ENCODE results near the gene EVL.

The EVL gene

DNA sequence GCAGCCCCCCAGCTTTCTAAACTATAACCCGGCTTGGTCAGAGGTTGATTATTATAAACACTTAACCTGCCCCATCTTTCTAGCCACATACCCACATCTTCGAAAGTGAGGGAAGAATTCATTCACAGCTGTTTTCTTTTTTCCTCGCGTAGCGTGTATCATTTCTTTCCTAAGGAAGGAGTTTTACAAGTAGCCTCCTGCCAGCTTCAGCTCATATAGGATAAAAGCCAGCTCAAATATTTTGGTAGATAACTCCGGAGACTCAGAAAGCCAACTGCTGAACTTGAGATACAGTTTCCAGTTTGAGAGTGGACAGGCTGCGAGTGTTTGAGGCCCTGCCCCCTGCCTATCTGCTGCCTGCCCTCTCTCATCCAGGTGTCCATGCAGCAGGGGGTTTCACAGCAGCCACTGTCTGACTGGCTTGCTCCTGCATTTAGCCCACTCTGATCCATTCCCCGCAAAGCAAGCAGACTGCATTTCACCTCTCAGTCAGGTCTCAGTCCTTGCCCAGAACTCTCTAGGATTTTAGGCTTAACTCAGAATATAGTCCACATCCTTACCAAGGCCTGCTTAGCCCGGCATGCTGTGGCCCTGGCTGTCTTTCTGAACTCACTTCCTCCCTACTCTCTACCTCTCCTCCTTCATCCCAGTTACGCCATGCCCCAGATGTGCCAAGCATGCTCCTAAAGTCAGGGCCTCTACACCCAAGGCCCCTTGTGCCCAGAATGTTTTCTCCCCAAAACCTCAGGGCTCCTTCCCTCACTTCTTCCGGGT is 46.9 kb downstream of the EVL start:
- H3K4me3 ChIP-seq (replicated peaks; ENCODE audit: insufficient read depth, low read length) = no peak overlapping the region
- no peak overlapping the region for H3K27ac ChIP-seq (replicated peaks)
- H3K27me3 ChIP-seq (ENCODE audit: insufficient read depth, poor library complexity, severe bottlenecking) = no peaks in the 10 kb centered on the region
- TF ChIP-seq, protein P1, sequence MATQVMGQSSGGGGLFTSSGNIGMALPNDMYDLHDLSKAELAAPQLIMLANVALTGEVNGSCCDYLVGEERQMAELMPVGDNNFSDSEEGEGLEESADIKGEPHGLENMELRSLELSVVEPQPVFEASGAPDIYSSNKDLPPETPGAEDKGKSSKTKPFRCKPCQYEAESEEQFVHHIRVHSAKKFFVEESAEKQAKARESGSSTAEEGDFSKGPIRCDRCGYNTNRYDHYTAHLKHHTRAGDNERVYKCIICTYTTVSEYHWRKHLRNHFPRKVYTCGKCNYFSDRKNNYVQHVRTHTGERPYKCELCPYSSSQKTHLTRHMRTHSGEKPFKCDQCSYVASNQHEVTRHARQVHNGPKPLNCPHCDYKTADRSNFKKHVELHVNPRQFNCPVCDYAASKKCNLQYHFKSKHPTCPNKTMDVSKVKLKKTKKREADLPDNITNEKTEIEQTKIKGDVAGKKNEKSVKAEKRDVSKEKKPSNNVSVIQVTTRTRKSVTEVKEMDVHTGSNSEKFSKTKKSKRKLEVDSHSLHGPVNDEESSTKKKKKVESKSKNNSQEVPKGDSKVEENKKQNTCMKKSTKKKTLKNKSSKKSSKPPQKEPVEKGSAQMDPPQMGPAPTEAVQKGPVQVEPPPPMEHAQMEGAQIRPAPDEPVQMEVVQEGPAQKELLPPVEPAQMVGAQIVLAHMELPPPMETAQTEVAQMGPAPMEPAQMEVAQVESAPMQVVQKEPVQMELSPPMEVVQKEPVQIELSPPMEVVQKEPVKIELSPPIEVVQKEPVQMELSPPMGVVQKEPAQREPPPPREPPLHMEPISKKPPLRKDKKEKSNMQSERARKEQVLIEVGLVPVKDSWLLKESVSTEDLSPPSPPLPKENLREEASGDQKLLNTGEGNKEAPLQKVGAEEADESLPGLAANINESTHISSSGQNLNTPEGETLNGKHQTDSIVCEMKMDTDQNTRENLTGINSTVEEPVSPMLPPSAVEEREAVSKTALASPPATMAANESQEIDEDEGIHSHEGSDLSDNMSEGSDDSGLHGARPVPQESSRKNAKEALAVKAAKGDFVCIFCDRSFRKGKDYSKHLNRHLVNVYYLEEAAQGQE (IDR thresholded peaks at IDR 0.05; ENCODE audit: insufficient replicate concordance, low read depth) = no peak
- TF ChIP-seq GABPA (IDR thresholded peaks at IDR 0.05; ENCODE audit: low read depth) = no peak
- TF ChIP-seq, protein P2, sequence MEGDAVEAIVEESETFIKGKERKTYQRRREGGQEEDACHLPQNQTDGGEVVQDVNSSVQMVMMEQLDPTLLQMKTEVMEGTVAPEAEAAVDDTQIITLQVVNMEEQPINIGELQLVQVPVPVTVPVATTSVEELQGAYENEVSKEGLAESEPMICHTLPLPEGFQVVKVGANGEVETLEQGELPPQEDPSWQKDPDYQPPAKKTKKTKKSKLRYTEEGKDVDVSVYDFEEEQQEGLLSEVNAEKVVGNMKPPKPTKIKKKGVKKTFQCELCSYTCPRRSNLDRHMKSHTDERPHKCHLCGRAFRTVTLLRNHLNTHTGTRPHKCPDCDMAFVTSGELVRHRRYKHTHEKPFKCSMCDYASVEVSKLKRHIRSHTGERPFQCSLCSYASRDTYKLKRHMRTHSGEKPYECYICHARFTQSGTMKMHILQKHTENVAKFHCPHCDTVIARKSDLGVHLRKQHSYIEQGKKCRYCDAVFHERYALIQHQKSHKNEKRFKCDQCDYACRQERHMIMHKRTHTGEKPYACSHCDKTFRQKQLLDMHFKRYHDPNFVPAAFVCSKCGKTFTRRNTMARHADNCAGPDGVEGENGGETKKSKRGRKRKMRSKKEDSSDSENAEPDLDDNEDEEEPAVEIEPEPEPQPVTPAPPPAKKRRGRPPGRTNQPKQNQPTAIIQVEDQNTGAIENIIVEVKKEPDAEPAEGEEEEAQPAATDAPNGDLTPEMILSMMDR (IDR thresholded peaks at IDR 0.05; ENCODE audit: insufficient read depth, low read length) = no peak
- TF ChIP-seq POLR2AphosphoS5 (IDR thresholded peaks at IDR 0.05; ENCODE audit: low read depth) = no peak
- TF ChIP-seq SPI1 (IDR thresholded peaks at IDR 0.05; ENCODE audit: borderline replicate concordance, low read depth) = no peak; the same call in 1 of the 2 replicates
- peak in 1 of 2 experiments; percentile 12 for DNase-seq (ENCODE audit: low read depth in 1 of 2, low spot score in 1 of 2)

DNA sequence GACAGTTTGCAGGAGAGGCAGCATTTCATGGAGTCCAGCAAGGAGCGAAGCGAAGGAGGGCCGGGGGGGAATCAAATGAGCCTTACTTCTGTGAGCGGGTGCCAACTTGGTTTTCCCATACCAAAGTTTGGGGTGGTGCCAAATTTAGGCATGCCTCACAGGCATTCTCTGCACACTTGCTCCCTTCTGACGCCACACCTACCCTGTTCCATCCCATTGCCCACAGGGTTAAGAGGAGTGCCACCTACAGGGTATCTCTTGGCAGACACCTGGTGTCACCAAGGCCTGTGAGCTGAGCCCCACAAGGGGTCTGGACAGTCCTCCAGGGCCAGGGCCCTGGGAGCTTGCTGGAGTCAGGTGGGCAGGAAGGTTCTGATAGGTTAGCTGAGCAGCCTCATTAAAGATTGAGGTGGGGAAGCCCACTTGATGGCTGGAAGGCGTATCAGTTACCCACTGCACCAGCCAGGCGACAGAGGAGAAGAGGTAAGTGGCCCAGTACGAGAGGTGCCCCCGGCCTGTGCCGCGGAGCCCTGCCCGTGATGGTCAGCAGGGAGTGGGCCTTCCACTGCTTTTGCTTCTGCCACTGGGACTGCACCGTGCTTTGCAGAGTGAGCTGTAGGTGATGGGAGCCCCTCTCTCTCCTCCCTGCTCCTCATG is 49.0 kb downstream of the EVL start:
- no peak for DNase-seq (ENCODE audit: low read depth in 1 of 2, low spot score in 1 of 2)
- no peaks in the 10 kb centered on the region for H3K27me3 ChIP-seq (ENCODE audit: insufficient read depth, poor library complexity, severe bottlenecking)
- TF ChIP-seq GABPA (IDR thresholded peaks at IDR 0.05; ENCODE audit: low read depth) (no peak), POLR2AphosphoS5 (IDR thresholded peaks at IDR 0.05; ENCODE audit: low read depth) (no peak), SPI1 (IDR thresholded peaks at IDR 0.05; ENCODE audit: borderline replicate concordance, low read depth) (no peak)
- TF ChIP-seq, protein P2 (IDR thresholded peaks at IDR 0.05; ENCODE audit: insufficient read depth, low read length) = no peak
- TF ChIP-seq, protein P1 (IDR thresholded peaks at IDR 0.05; ENCODE audit: insufficient replicate concordance, low read depth) = no peak
- no peak overlapping the region for H3K27ac ChIP-seq (replicated peaks)
- H3K4me3 ChIP-seq (replicated peaks; ENCODE audit: insufficient read depth, low read length) = no peak overlapping the region

DNA sequence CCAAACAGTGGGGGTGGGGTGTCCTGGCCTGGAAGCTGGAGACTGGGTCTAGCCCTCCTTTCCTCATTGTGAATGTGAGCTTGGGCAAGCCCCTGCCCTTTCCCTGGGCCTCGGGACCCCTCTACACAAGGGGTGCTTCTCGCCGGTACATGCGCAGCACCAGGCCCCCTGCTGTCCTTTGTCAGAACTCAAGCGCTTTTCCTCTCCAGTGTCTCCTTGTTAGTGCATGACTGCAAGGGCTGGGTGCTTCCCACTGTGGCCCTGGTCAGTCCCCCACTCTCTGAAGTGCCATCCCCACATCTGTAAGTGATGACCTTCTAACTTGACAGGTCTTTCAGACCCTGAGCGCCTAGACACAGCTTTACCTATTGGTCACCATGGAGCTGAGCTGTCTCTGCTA is 50.0 kb downstream of the EVL start:
- no peak overlapping the region for H3K27ac ChIP-seq (replicated peaks)
- no peak for TF ChIP-seq POLR2AphosphoS5 (IDR thresholded peaks at IDR 0.05; ENCODE audit: low read depth)
- no peak for TF ChIP-seq GABPA (IDR thresholded peaks at IDR 0.05; ENCODE audit: low read depth)
- TF ChIP-seq SPI1 (IDR thresholded peaks at IDR 0.05; ENCODE audit: borderline replicate concordance, low read depth) = no peak
- TF ChIP-seq, protein P1 (IDR thresholded peaks at IDR 0.05; ENCODE audit: insufficient replicate concordance, low read depth) = no peak
- TF ChIP-seq, protein P2 (IDR thresholded peaks at IDR 0.05; ENCODE audit: insufficient read depth, low read length) = no peak
- no peaks in the 10 kb centered on the region for H3K27me3 ChIP-seq (ENCODE audit: insufficient read depth, poor library complexity, severe bottlenecking)
- H3K4me3 ChIP-seq (replicated peaks; ENCODE audit: insufficient read depth, low read length) = no peak overlapping the region
- no peak for DNase-seq (ENCODE audit: low read depth in 1 of 2, low spot score in 1 of 2)

Measured in HL-60 (cell line).